Measurements from ENCODE around the gene AP2A1. TPM values are rescaled to one million over a fixed set of nuclear protein-coding genes. Genes with fewer than 3 reads are reported as not detected.

The AP2A1 gene
- total and polyA plus RNA-seq, 2 donors = 37.3 to 95.4 TPM

GRCh38 chr19:49772850-49773432 is 6.1 kb downstream of the AP2A1 start:
- 85% methylated on average over 10 of the region's 10 CpGs for WGBS

GRCh38 chr19:49773663-49774350 is 7.0 kb downstream of the AP2A1 start:
- Histone ChIP-seq H3K4me3 (ENCODE audit: low read depth, low read length) (no peak overlapping the region), H3K4me1 (ENCODE audit: insufficient read depth) (no peaks in the 10 kb centered on the region), H3K36me3 (ENCODE audit: insufficient read depth) (no peaks in the 10 kb centered on the region), H3K27ac (ENCODE audit: low read depth) (no peak overlapping the region)
- no peak for DNase-seq (ENCODE audit: extremely low spot score)
- WGBS = 71% methylated on average over 8 of the region's 8 CpGs

More at GRCh38 chr19:49772850-49773432, 6.1 kb downstream of the AP2A1 start:
- H3K36me3 ChIP-seq (ENCODE audit: insufficient read depth) = no peaks in the 10 kb centered on the region
- no peaks in the 10 kb centered on the region for H3K4me1 ChIP-seq (ENCODE audit: insufficient read depth)
- no peak for DNase-seq (ENCODE audit: extremely low spot score)
- no peak overlapping the region for H3K27ac ChIP-seq (ENCODE audit: low read depth)
- H3K4me3 ChIP-seq (ENCODE audit: low read depth, low read length) = no peak overlapping the region

- Histone ChIP-seq H3K4me3 (ENCODE audit: low read depth, low read length) (no peak overlapping the region), H3K4me1 (ENCODE audit: insufficient read depth) (no peaks in the 10 kb centered on the region), H3K27ac (ENCODE audit: low read depth) (no peak overlapping the region), H3K36me3 (ENCODE audit: insufficient read depth) (no peaks in the 10 kb centered on the region)
- WGBS = 96% methylated on average over 8 of the region's 8 CpGs
- DNase-seq (ENCODE audit: extremely low spot score) = no peak
These were observed 8.2 kb downstream of the AP2A1 start for GRCh38 chr19:49774969-49775368.

- H3K27ac ChIP-seq (ENCODE audit: low read depth) = no peak overlapping the region
- no peaks in the 10 kb centered on the region for H3K36me3 ChIP-seq (ENCODE audit: insufficient read depth)
- no peaks in the 10 kb centered on the region for H3K4me1 ChIP-seq (ENCODE audit: insufficient read depth)
- DNase-seq (ENCODE audit: extremely low spot score) = no peak
- 94% methylated on average over 20 of the region's 20 CpGs for WGBS
- H3K4me3 ChIP-seq (ENCODE audit: low read depth, low read length) = no peak overlapping the region
These were observed 9.1 kb downstream of the AP2A1 start for GRCh38 chr19:49775742-49776370.

- Histone ChIP-seq H3K27ac (ENCODE audit: low read depth) (no peak overlapping the region), H3K4me1 (ENCODE audit: insufficient read depth) (no peaks in the 10 kb centered on the region), H3K4me3 (ENCODE audit: low read depth, low read length) (no peak overlapping the region), H3K36me3 (ENCODE audit: insufficient read depth) (no peaks in the 10 kb centered on the region)
- WGBS = 89% methylated on average over 6 of the region's 6 CpGs
- DNase-seq (ENCODE audit: extremely low spot score) = no peak
These were observed 9.6 kb downstream of the AP2A1 start for GRCh38 chr19:49776371-49776764.

GRCh38 chr19:49779731-49780555 is 13.1 kb downstream of the AP2A1 start:
- Histone ChIP-seq H3K36me3 (ENCODE audit: insufficient read depth) (no peaks in the 10 kb centered on the region), H3K4me3 (ENCODE audit: low read depth, low read length) (no peak overlapping the region)
- 79% methylated on average over 11 of the region's 11 CpGs for WGBS

GRCh38 chr19:49780861-49781260 is 14.1 kb downstream of the AP2A1 start:
- no peak overlapping the region for H3K4me3 ChIP-seq (ENCODE audit: low read depth, low read length)
- no peak for DNase-seq (ENCODE audit: extremely low spot score)
- no peaks in the 10 kb centered on the region for H3K4me1 ChIP-seq (ENCODE audit: insufficient read depth)
- H3K27ac ChIP-seq (ENCODE audit: low read depth) = no peak overlapping the region
- WGBS = 83% methylated on average over 8 of the region's 8 CpGs
- no peaks in the 10 kb centered on the region for H3K36me3 ChIP-seq (ENCODE audit: insufficient read depth)

More at GRCh38 chr19:49779731-49780555, 13.1 kb downstream of the AP2A1 start:
- DNase-seq (ENCODE audit: extremely low spot score) = no peak
- Histone ChIP-seq H3K4me1 (ENCODE audit: insufficient read depth) (no peaks in the 10 kb centered on the region), H3K27ac (ENCODE audit: low read depth) (no peak overlapping the region)

- DNase-seq (ENCODE audit: extremely low spot score) = no peak
- no peak overlapping the region for H3K27ac ChIP-seq (ENCODE audit: low read depth)
- 91% methylated on average over 7 of the region's 7 CpGs for WGBS
- no peak overlapping the region for H3K4me3 ChIP-seq (ENCODE audit: low read depth, low read length)
- H3K36me3 ChIP-seq (ENCODE audit: insufficient read depth) = no peaks in the 10 kb centered on the region
- H3K4me1 ChIP-seq (ENCODE audit: insufficient read depth) = no peaks in the 10 kb centered on the region
These were observed 14.6 kb downstream of the AP2A1 start for GRCh38 chr19:49781394-49781793.

GRCh38 chr19:49782515-49782914 is 15.7 kb downstream of the AP2A1 start:
- no peaks in the 10 kb centered on the region for H3K4me1 ChIP-seq (ENCODE audit: insufficient read depth)
- no peaks in the 10 kb centered on the region for H3K36me3 ChIP-seq (ENCODE audit: insufficient read depth)
- no peak overlapping the region for H3K27ac ChIP-seq (ENCODE audit: low read depth)
- no peak overlapping the region for H3K4me3 ChIP-seq (ENCODE audit: low read depth, low read length)
- DNase-seq (ENCODE audit: extremely low spot score) = no peak
- WGBS = 95% methylated on average over 18 of the region's 18 CpGs

GRCh38 chr19:49786376-49786820 is 19.6 kb downstream of the AP2A1 start:
- 59% methylated on average over 9 of the region's 9 CpGs for WGBS
- Histone ChIP-seq H3K27ac (ENCODE audit: low read depth) (no peak overlapping the region), H3K4me3 (ENCODE audit: low read depth, low read length) (no peak overlapping the region), H3K4me1 (ENCODE audit: insufficient read depth) (no peaks in the 10 kb centered on the region), H3K36me3 (ENCODE audit: insufficient read depth) (no peaks in the 10 kb centered on the region)
- no peak for DNase-seq (ENCODE audit: extremely low spot score)

GRCh38 chr19:49787746-49788145 is 20.9 kb downstream of the AP2A1 start:
- H3K27ac ChIP-seq (ENCODE audit: low read depth) = no peak overlapping the region
- no peak for DNase-seq (ENCODE audit: extremely low spot score)
- no peak overlapping the region for H3K4me3 ChIP-seq (ENCODE audit: low read depth, low read length)
- WGBS = 89% methylated on average over 5 of the region's 5 CpGs
- H3K36me3 ChIP-seq (ENCODE audit: insufficient read depth) = peaks cover 3% of the 10 kb centered on the region
- H3K4me1 ChIP-seq (ENCODE audit: insufficient read depth) = no peaks in the 10 kb centered on the region

GRCh38 chr19:49788857-49789256 is 22.1 kb downstream of the AP2A1 start:
- DNase-seq (ENCODE audit: extremely low spot score) = no peak
- Histone ChIP-seq H3K36me3 (ENCODE audit: insufficient read depth) (peaks cover 4% of the 10 kb centered on the region), H3K4me1 (ENCODE audit: insufficient read depth) (no peaks in the 10 kb centered on the region), H3K27ac (ENCODE audit: low read depth) (no peak overlapping the region), H3K4me3 (ENCODE audit: low read depth, low read length) (no peak overlapping the region)
- WGBS = 87% methylated on average over 10 of the region's 10 CpGs

- no peak overlapping the region for H3K4me3 ChIP-seq (ENCODE audit: low read depth, low read length)
- peaks cover 6% of the 10 kb centered on the region for H3K36me3 ChIP-seq (ENCODE audit: insufficient read depth)
- DNase-seq (ENCODE audit: extremely low spot score) = no peak
- no peaks in the 10 kb centered on the region for H3K4me1 ChIP-seq (ENCODE audit: insufficient read depth)
- WGBS = 60% methylated on average over 9 of the region's 9 CpGs
- peak overlapping the region; percentile 48 for H3K27ac ChIP-seq (ENCODE audit: low read depth)
These were observed 24.1 kb downstream of the AP2A1 start for GRCh38 chr19:49790866-49791265.
